Measurements from ENCODE around the gene DSTYK.

DNA sequence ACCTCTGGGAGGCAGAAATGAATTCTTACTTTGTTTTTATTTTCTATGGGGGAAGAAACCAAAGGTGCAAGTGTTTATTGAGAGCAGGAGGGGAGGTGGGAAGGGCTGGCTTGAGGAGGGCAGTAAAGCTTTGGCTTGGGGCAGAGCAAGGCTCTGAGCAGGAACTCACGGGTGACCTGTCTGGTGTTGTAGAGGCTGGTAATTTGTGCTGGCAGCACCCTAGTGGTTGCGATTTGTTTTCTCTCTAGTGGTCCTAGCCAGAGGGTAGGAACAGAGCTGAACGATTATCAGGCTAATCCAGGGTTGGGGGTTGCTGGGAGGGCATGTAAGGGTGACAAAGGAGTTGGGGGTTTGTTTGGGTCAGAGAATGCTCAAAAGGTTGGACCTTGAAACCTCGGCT lies 32.9 kb upstream of the DSTYK start:
- TF ChIP-seq, protein P1, sequence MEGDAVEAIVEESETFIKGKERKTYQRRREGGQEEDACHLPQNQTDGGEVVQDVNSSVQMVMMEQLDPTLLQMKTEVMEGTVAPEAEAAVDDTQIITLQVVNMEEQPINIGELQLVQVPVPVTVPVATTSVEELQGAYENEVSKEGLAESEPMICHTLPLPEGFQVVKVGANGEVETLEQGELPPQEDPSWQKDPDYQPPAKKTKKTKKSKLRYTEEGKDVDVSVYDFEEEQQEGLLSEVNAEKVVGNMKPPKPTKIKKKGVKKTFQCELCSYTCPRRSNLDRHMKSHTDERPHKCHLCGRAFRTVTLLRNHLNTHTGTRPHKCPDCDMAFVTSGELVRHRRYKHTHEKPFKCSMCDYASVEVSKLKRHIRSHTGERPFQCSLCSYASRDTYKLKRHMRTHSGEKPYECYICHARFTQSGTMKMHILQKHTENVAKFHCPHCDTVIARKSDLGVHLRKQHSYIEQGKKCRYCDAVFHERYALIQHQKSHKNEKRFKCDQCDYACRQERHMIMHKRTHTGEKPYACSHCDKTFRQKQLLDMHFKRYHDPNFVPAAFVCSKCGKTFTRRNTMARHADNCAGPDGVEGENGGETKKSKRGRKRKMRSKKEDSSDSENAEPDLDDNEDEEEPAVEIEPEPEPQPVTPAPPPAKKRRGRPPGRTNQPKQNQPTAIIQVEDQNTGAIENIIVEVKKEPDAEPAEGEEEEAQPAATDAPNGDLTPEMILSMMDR (IDR thresholded peaks at IDR 0.05) = no peak
- TF ChIP-seq EP300 (IDR thresholded peaks at IDR 0.05) (no peak), POLR2A (IDR thresholded peaks at IDR 0.05) (no peak)
